NCI-H1417 treated with DMSO at 0.1 percent for 48 hours (cell line): ENCODE measurements around the gene TTC36.
"Not testable (repeated sequence)": the region's sequence is repeated elsewhere in the genome, so short reads cannot be mapped to it uniquely, and the experiment has no call there.

Source experiments
- DNase-seq: peaks from one replicate; lab custom pipeline; 2025; lab: John Stamatoyannopoulos, UW

Gene TTC36

DNA sequence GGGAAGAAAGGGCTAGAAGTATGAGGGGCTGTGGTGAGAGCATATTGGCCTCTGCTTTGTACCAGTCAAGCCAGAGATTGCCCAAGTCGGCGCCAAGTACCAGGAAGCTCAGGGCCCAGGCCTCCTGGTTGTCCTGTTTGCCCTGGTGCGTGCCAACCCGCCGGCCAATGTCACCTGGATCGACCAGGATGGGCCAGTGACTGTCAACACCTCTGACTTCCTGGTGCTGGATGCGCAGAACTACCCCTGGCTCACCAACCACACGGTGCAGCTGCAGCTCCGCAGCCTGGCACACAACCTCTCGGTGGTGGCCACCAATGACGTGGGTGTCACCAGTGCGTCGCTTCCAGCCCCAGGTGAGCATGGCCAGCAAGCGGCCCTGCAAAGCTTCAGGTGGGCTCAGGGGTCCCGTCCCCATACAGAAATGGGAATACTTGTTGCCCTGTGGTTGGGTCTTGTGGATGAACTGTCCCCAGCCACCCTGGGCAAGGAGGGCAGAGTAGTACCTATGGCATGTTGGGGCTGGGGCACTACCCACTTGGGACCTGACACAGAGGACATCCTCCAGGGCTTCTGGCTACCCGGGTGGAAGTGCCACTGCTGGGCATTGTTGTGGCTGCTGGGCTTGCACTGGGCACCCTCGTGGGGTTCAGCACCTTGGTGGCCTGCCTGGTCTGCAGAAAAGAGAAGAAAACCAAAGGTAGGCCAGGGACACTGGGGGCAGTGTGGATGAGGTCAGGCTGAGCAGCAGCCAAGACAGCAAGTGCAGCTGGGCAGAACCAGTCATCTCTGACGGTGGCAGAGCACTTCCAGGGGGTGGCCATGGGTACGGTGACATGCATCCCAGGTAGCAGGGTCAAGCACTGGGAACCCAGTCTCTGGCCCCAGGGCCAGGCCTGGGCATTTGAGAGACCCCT, 5.8 kb downstream of the TTC36 start:
- DNase-seq, result no peak

DNA sequence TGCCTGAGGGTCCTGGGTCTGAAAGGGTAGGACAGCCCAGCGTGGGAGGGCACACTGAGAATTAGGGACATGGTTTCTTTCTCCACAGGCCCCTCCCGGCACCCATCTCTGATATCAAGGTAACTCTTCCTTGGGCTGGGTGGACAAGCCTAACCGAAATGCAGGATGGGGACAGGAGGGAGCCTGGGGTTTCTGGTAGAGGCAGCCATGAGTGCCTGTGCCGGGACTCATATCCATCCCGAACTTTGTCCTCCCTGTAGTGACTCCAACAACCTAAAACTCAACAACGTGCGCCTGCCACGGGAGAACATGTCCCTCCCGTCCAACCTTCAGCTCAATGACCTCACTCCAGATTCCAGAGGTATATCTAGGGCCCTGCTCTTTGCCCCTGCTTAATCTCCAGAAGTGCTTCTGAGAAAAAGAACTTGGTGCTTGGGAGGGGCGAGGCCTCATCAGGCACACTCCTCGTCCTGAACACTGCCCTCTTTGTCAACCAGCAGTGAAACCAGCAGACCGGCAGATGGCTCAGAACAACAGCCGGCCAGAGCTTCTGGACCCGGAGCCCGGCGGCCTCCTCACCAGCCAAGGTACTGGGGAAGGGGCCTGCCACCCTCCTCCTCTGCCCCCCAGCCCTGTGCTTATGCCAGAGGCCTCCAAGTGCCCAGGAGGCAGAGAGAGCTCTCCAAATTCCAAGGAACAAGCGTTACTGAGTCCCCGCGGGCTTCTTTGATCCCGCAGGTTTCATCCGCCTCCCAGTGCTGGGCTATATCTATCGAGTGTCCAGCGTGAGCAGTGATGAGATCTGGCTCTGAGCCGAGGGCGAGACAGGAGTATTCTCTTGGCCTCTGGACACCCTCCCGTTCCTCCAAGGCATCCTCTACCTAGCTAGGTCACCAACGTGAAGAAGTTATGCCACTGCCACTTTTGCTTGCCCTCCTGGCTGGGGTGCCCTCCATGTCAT, 6.8 kb downstream of the TTC36 start:
- no peak for DNase-seq

DNA sequence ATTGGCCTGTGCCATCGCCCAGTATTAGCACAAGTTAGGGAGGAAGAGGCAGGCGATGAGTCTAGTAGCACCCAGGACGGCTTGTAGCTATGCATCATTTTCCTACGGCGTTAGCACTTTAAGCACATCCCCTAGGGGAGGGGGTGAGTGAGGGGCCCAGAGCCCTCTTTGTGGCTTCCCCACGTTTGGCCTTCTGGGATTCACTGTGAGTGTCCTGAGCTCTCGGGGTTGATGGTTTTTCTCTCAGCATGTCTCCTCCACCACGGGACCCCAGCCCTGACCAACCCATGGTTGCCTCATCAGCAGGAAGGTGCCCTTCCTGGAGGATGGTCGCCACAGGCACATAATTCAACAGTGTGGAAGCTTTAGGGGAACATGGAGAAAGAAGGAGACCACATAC, 8.0 kb downstream of the TTC36 start:
- no peak for DNase-seq

DNA sequence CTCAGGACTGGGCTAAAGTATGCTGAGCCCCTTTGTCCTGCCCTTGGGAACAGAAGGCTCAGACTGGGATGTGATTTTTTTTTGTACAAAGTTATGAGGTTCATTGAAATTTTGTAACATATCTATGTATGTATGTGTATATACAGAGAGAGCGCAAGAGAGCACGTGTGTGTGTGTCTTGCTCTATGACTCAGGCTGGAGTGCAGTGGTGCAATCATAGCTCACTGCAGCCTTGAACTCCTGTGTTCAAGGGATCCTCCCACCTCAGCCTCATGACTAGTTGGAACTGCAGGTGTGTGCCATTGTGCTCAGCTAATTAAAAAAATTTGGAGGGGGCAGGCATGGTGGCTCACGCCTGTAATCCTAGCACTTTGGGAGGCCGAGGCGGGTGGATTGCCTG, 9.5 kb downstream of the TTC36 start:
- no peak for DNase-seq

DNA sequence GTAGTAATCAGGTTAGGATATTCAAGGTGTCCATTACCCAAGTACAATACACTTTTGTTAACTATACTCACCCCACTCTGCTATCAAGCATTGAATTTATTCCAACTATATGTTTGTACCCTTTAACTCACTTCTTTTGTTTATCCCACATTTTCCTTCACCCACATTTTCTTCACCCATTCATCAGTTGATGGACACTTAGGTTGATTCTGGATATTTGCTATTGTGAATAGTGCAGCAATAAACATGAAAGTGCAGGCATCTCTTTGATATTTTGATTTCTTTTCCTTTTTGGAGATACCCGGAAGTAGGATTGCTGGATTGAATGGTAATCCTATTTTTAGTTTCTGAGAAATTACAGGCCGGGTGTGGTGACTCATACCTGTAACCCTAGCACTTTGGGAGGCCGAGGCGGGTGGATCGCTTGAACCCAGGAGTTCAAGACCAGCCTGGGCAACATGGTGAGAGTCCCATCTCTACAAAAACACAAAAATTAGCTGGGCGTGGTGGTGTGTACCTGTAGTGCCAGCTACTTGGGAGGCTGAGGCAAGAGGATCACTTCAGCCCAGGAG, 10.2 kb downstream of the TTC36 start:
- DNase-seq, result no peak

DNA sequence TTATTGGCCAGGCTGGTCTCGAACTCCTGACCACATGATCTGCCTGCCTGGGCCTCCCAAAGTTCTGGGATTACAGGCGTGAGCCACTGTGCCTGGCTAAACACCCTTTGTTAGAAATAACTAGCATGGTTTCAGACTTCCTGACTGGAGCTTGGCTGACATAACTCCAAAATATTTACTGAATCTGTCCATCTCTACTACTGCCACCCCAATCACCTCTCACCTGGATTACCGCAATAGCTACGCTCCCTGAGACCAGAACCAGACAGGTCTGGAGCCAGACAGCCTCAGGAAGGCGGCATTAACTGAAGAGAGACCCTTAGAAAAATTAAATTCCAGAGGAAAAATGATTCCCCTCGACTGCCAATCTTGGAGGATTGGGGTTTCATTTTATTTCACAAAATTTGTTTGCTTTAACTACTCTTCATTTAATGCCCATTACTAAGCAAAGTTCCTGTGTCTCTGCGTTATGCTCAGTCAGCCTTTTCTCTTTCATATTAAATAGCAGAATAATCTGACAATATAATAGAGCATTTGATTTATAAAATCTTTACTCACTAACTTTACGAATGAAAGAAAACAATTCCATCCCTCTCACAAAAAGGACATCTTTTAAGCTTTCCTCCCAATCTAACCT, 16.9 kb downstream of the TTC36 start:
- no peak for DNase-seq

DNA sequence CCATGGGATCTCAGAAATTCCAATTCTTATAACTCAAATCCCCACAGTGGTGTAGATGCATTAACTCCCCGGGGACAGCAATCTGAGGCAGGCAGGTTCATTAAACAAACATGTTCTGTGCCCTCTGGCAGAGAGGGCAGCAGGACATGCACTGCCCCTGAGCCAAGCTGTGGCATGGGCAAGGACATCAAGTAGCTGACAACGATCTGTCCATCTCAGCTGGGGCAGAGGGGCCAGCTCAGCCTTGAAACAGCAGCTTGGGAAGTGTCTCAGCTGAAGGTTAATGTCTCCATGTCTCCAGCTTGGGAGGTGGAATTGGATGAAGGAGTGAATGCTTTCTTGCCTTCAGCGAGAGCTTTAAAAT, 17.4 kb downstream of the TTC36 start:
- no peak for DNase-seq

DNA sequence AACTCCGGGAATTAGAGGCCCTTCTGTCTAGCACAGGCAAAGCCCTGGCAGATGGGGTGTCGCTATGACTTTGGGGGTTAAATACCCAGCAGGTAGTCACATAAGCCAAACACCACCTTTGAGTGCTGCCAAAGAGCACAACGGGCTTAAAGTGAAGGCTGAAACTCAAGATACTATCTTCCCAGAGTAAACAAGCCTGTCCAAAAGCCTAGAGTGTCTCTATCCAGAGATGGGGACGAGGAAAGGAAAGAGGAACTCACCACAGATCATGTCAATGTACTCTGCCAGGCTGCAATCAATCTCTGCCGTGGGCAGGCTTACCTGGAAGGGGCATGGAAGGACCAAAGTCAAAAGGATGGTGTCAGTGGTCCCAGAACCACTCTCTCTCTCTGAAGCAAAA, 18.3 kb downstream of the TTC36 start:
- no peak for DNase-seq

DNA sequence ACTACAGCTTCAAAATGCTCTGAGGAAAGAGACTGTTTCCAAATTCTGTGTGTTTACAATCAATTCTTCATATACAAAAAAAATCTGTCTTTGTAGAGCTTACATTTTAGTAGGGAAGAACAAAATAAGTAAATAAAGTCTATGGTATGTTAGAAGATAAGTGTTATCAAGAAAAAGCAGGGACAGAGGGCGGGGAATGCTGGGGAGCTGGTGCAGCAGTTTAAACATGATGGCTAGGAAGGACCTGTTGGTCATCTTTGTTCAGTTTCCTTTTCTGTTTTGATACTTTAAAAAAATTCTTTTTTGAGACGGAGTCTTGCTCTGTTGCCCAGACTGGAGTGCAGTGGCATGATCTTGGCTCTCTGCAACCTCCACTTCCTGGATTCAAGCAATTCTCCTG, 19.9 kb downstream of the TTC36 start:
- DNase-seq, result no peak

DNA sequence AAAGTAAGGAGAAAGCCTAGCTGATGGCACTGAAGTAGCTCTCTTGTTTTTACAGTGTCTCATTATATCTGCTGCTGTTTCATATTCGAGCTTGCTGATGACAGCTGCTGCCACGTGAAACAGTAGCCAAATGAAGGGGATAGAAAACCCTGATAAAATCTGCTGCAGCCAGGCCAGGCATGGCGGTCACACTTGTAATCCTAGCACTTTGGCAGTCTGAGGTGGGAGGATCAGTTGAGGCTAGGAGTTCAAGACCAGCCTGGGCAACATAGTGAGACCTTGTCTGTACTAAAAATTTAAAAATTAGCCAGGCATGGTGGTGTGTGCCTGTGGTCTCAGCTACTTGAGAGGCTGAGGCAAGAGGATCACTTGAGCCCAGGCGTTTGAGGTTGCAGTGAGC, 25.1 kb downstream of the TTC36 start:
- DNase-seq, result no peak

DNA sequence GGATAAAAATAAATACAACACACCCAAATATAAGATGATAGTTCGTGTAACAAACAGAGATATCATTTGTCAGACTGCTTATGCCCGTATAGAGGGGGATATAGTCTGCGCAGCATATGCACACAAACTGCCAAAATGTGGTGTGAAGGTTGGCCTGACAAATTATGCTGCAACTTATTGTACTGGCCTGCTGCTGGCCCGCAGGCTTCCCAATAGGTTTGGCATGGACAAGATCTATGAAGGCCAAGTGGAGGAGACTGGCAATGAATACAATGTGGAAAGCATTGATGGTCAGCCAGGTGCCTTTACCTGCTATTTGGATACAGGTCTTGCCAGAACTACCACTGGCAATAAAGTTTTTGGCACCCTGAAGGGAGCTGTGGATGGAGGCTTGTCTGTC, 33.5 kb downstream of the TTC36 start:
- DNase-seq, result no peak

DNA sequence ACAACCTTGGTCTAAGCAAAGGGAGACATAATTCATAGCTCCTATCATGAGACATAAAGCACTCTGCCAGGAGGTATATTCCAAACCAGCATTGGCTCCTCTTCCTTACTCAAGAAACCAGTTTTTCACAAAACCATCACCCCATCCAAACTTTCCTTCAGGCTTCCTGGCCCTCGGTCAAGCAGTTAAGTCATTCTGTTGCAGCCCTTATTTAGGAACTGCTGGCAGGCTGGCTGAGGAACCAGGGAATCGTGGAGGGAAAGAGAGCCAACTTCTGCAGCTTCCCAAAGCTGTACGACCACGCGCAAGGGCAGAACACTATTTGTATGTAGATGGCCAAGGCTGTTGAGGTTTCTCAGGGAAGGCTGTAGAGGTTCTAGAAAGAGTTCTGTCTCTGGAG, 37.8 kb downstream of the TTC36 start:
- DNase-seq, result no peak

DNA sequence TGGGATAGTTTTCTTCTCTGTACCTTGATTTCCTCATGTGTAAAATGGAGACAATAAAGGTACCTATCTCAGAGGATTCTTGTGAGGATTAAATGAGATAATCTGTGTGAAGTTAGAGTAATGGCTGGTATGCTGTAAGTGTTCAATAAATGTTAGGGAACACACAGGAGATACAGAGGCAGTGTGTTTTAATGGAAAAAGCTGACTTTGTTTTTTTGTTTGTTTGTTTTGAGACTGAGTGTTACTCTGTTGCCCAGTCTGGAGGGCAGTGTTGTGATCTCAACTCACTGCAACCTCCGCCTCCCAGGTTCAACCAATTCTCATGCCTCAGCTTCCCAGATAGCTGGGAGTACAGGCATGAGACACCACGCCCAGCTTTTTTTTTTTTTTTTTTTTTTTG, 42.4 kb downstream of the TTC36 start:
- DNase-seq, result no peak

DNA sequence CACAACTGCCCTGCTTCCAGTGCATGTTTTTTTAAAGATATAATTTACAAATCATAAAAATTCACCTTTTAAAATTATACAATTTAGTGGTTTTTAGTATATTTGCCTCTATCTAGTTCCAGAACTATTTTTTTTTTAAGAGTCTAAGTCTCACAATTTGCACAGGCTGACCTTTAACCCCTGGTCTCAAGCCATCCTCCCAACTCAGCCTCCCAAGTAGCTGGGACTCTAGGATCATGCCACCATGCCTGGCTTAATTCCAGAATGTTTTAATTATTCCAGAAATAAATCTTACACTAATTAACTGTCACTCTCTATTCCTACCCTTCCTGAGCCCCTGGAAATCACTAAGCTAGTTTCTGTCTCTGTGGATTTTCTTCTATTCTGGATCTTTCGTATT, 43.5 kb downstream of the TTC36 start:
- no peak for DNase-seq

DNA sequence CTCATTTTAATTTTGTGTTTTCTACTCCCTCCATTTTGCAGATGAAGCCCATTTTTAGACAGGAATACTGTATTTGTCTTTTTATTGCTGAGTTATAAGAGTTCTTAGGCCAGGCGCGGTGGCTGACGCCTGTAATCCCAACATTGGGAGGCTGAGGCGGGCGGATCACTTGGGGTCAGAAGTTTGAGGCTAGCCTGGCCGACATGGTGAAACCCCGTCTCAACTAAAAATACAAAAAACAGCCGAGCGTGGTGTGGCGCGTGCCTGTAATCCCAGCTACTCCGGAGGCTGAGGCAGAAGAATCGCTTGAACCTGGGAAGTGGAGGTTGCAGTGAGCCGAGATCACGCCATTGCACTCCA, 44.4 kb downstream of the TTC36 start:
- not testable (repeated sequence) for DNase-seq

DNA sequence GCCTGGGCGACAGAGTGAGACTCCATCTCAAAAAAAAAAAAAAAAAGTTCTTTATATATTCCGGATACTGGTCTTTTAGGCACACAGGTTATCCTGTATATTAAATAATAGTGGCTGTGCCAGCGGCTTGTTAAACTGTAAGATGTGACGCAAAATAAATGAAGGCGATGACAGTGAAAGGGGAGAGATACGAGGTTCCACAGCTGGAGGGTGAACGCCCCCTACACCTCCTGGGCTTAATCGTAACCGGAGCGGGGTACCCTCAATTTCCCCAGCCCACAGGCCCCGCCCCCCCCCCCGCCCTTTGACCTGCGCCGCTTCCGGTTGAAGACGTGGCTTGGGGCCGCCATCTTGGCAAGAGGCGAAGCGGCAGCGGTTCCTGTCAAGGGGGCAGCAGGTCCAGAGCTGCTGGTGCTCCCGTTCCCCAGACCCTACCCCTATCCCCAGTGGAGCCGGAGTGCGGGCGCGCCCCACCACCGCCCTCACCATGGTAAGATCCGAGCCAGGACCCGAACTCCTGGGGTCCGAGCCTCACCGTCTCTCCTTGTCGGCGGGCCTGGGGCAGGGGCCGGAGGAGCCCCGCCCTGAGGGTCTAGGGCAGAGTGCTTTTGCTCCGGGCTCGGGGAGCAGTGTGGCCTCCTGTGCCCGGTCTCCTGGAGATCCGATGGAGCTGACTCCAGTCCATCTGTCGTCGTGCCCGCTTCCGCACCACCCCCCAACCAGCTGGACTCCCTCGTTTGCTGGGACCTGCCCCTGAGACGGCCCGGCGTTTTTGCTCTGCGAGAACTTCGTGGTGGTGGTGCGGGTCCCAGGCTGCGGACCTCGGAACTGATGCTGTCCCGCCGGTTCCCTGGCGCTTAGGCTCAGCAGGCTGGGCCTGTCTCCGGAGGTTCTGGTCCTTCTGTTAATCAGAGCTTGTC, 45.0 kb downstream of the TTC36 start, which contains the start of gene ARCN1:
TSS of gene ARCN1 (plus strand) at position 349 of the 920 bp plus-strand sequence. CDS start at position 488, 139 bp downstream.
- peak; percentile 32 for DNase-seq

DNA sequence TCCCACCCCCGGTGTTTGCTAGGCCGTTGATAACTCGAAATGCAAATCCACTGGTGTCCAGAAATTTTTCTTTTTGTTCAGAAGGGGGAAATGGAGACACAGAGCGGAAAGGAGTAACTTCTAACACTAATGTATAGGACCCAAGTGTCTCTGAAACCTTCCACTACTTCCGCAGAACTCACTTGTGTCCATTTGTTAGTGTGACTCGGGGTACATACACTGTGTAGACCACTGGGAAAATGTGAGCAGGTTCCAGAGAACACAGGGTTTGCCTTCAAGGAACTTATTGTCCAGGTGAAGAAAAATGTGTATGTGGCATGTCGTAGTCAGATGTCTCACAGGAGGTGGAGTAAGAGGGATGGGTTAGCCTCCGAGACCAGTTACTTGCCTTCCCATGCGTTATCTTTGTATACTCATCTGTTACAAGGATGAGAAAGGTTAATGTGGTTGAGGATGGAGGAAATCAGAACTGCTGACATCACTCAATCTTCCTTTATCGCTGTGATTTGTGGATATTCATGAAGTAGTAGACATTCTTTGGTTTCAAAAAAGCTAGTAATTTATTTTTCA, 45.8 kb downstream of the TTC36 start:
- no peak for DNase-seq

DNA sequence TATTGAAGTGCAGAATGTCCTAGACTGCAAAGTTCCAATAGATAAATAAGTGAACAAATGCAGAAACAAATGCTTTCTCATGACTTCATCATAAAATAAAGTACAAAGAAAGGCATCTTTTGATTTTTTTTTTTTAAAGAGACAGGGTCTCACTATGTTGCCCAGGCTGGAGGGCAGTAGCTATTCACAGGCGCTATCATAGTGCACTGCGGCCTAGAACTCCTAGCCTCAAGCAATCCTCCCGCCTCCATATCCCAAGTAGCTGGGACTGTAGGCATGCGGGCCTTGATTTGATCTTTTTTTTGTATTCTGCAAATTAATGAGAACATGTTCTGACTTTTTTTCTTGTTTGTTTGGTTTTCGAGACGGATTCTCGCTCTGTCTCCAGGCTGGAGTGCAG, 47.4 kb downstream of the TTC36 start:
- no peak for DNase-seq

DNA sequence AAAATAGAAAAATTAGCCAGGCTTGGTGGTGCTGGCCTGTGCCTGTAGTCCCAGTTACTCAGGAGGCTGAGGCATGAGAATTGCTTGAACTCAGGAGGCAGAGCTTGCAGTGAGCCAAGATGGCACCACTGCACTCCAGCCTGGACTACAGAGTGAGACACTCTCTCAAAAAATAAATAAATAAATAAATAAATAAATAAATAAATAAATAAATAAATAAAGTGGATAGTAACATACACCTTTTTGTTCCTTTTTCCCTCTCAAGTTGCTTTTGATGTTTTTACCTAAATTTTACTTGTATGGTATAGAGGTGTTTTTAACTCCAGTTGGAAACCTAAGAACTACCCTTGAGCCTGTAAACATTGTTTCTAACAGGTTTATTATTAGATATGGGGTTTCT, 50.7 kb downstream of the TTC36 start:
- DNase-seq, result not testable (repeated sequence)
